ENCODE measurements around the gene NHSL1.
"Not testable (repeated sequence)": the region's sequence is repeated elsewhere in the genome, so short reads cannot be mapped to it uniquely, and the experiment has no call there.

NHSL1 gene

GRCh38 chr6:138434925-138435324 lies 64.4 kb downstream of the NHSL1 start:
- H3K9me3 Mint-ChIP-seq, result no peaks in the 10 kb centered on the region
- H3K27me3 Mint-ChIP-seq, result peaks cover 24% of the 10 kb centered on the region
- no peak overlapping the region for H3K27ac Mint-ChIP-seq (ENCODE audit: low read depth)
- no peaks in the 10 kb centered on the region for H3K4me1 Mint-ChIP-seq
- no peak overlapping the region for H3K4me3 Mint-ChIP-seq
- H3K36me3 Mint-ChIP-seq (ENCODE audit: insufficient read depth), result no peaks in the 10 kb centered on the region
- DNase-seq (ENCODE audit: low spot score in 2 of 2) (no peak), ATAC-seq (replicated peaks; ENCODE audit: extremely low read depth, poor library complexity, severe bottlenecking) (no peak)

- H3K4me1 Mint-ChIP-seq, result no peaks in the 10 kb centered on the region
- ATAC-seq (replicated peaks; ENCODE audit: extremely low read depth, poor library complexity, severe bottlenecking) (no peak), DNase-seq (ENCODE audit: low spot score in 2 of 2) (no peak)
- no peak overlapping the region for H3K4me3 Mint-ChIP-seq
- no peaks in the 10 kb centered on the region for H3K9me3 Mint-ChIP-seq
- peaks cover 32% of the 10 kb centered on the region for H3K27me3 Mint-ChIP-seq
- H3K36me3 Mint-ChIP-seq (ENCODE audit: insufficient read depth), result no peaks in the 10 kb centered on the region
- H3K27ac Mint-ChIP-seq (ENCODE audit: low read depth), result no peak overlapping the region
Measured at GRCh38 chr6:138434096-138434495, 65.2 kb downstream of the NHSL1 start.

GRCh38 chr6:138432063-138432356 lies 67.3 kb downstream of the NHSL1 start:
- no peak for ATAC-seq (replicated peaks; ENCODE audit: extremely low read depth, poor library complexity, severe bottlenecking)

GRCh38 chr6:138431256-138432062 lies 67.8 kb downstream of the NHSL1 start:
- Mint-ChIP-seq H3K27me3 (peaks cover 35% of the 10 kb centered on the region), H3K27ac (ENCODE audit: low read depth) (no peak overlapping the region), H3K4me3 (no peak overlapping the region), H3K36me3 (ENCODE audit: insufficient read depth) (no peaks in the 10 kb centered on the region), H3K4me1 (no peaks in the 10 kb centered on the region), H3K9me3 (no peaks in the 10 kb centered on the region)
- ATAC-seq (replicated peaks; ENCODE audit: extremely low read depth, poor library complexity, severe bottlenecking) (no peak), DNase-seq (ENCODE audit: low spot score in 2 of 2) (no peak)

More at GRCh38 chr6:138432063-138432356, 67.3 kb downstream of the NHSL1 start:
- no peak overlapping the region for H3K4me3 Mint-ChIP-seq
- H3K27me3 Mint-ChIP-seq, result peaks cover 35% of the 10 kb centered on the region
- no peak overlapping the region for H3K27ac Mint-ChIP-seq (ENCODE audit: low read depth)
- H3K4me1 Mint-ChIP-seq, result no peaks in the 10 kb centered on the region
- H3K36me3 Mint-ChIP-seq (ENCODE audit: insufficient read depth), result no peaks in the 10 kb centered on the region
- no peak for DNase-seq (ENCODE audit: low spot score in 2 of 2)
- no peaks in the 10 kb centered on the region for H3K9me3 Mint-ChIP-seq

- Mint-ChIP-seq H3K4me1 (no peaks in the 10 kb centered on the region), H3K27me3 (peaks cover 35% of the 10 kb centered on the region), H3K9me3 (no peaks in the 10 kb centered on the region), H3K36me3 (ENCODE audit: insufficient read depth) (no peaks in the 10 kb centered on the region), H3K4me3 (no peak overlapping the region), H3K27ac (ENCODE audit: low read depth) (no peak overlapping the region)
- ATAC-seq (replicated peaks; ENCODE audit: extremely low read depth, poor library complexity, severe bottlenecking), result no peak
- no peak for DNase-seq (ENCODE audit: low spot score in 2 of 2)
Measured at GRCh38 chr6:138430361-138431145, 68.7 kb downstream of the NHSL1 start.

- Mint-ChIP-seq H3K4me3 (no peak overlapping the region), H3K9me3 (no peaks in the 10 kb centered on the region), H3K36me3 (ENCODE audit: insufficient read depth) (no peaks in the 10 kb centered on the region), H3K27ac (ENCODE audit: low read depth) (no peak overlapping the region), H3K27me3 (peaks cover 35% of the 10 kb centered on the region), H3K4me1 (no peaks in the 10 kb centered on the region)
- DNase-seq (ENCODE audit: low spot score in 2 of 2) (no peak), ATAC-seq (replicated peaks; ENCODE audit: extremely low read depth, poor library complexity, severe bottlenecking) (no peak)
Measured at GRCh38 chr6:138429761-138430160, 69.5 kb downstream of the NHSL1 start.

GRCh38 chr6:138428944-138429598 lies 70.2 kb downstream of the NHSL1 start:
- Mint-ChIP-seq H3K4me1 (no peaks in the 10 kb centered on the region), H3K27ac (ENCODE audit: low read depth) (no peak overlapping the region), H3K9me3 (no peaks in the 10 kb centered on the region), H3K4me3 (no peak overlapping the region), H3K36me3 (ENCODE audit: insufficient read depth) (no peaks in the 10 kb centered on the region), H3K27me3 (peaks cover 35% of the 10 kb centered on the region)
- DNase-seq (ENCODE audit: low spot score in 2 of 2) (no peak), ATAC-seq (replicated peaks; ENCODE audit: extremely low read depth, poor library complexity, severe bottlenecking) (no peak)

- Mint-ChIP-seq H3K27me3 (peaks cover 35% of the 10 kb centered on the region), H3K4me3 (no peak overlapping the region), H3K36me3 (ENCODE audit: insufficient read depth) (no peaks in the 10 kb centered on the region), H3K27ac (ENCODE audit: low read depth) (no peak overlapping the region), H3K4me1 (no peaks in the 10 kb centered on the region), H3K9me3 (no peaks in the 10 kb centered on the region)
- DNase-seq (ENCODE audit: low spot score in 2 of 2) (no peak), ATAC-seq (replicated peaks; ENCODE audit: extremely low read depth, poor library complexity, severe bottlenecking) (no peak)
Measured at GRCh38 chr6:138427701-138428100, 71.6 kb downstream of the NHSL1 start.

GRCh38 chr6:138426500-138427123 lies 72.7 kb downstream of the NHSL1 start:
- no peak for ATAC-seq (replicated peaks; ENCODE audit: extremely low read depth, poor library complexity, severe bottlenecking)
- peaks cover 28% of the 10 kb centered on the region for H3K27me3 Mint-ChIP-seq
- H3K36me3 Mint-ChIP-seq (ENCODE audit: insufficient read depth), result no peaks in the 10 kb centered on the region
- no peak overlapping the region for H3K4me3 Mint-ChIP-seq
- H3K27ac Mint-ChIP-seq (ENCODE audit: low read depth), result no peak overlapping the region
- no peaks in the 10 kb centered on the region for H3K9me3 Mint-ChIP-seq
- DNase-seq (ENCODE audit: low spot score in 2 of 2), result no peak
- H3K4me1 Mint-ChIP-seq, result no peaks in the 10 kb centered on the region

GRCh38 chr6:138425256-138425655 lies 74.0 kb downstream of the NHSL1 start:
- not testable (repeated sequence) for DNase-seq (ENCODE audit: low spot score in 2 of 2); H3K9me3 Mint-ChIP-seq; ATAC-seq (replicated peaks; ENCODE audit: extremely low read depth, poor library complexity, severe bottlenecking); H3K4me1 Mint-ChIP-seq; H3K27ac Mint-ChIP-seq (ENCODE audit: low read depth); H3K4me3 Mint-ChIP-seq; H3K36me3 Mint-ChIP-seq (ENCODE audit: insufficient read depth)
- H3K27me3 Mint-ChIP-seq, result peaks cover 15% of the 10 kb centered on the region

GRCh38 chr6:138424004-138424904 lies 75.0 kb downstream of the NHSL1 start:
- ATAC-seq (replicated peaks; ENCODE audit: extremely low read depth, poor library complexity, severe bottlenecking) (no peak), DNase-seq (ENCODE audit: low spot score in 2 of 2) (no peak)
- Mint-ChIP-seq H3K9me3 (no peaks in the 10 kb centered on the region), H3K27ac (ENCODE audit: low read depth) (no peak overlapping the region), H3K27me3 (peaks cover 5% of the 10 kb centered on the region), H3K36me3 (ENCODE audit: insufficient read depth) (peaks cover 2% of the 10 kb centered on the region), H3K4me1 (no peaks in the 10 kb centered on the region), H3K4me3 (no peak overlapping the region)

- Mint-ChIP-seq H3K4me1 (no peaks in the 10 kb centered on the region), H3K36me3 (ENCODE audit: insufficient read depth) (peaks cover 6% of the 10 kb centered on the region), H3K27ac (ENCODE audit: low read depth) (no peak overlapping the region), H3K9me3 (no peaks in the 10 kb centered on the region), H3K27me3 (no peaks in the 10 kb centered on the region), H3K4me3 (no peak overlapping the region)
- DNase-seq (ENCODE audit: low spot score in 2 of 2) (no peak), ATAC-seq (replicated peaks; ENCODE audit: extremely low read depth, poor library complexity, severe bottlenecking) (no peak)
Measured at GRCh38 chr6:138422861-138423260, 76.4 kb downstream of the NHSL1 start.
